HEK293T (cell line): Measurements from ENCODE around the gene GPRIN3.

ENCODE experiments used
- BHLHE40 ChIP-seq: fragments of 450-650 bp; IDR thresholded peaks from 2 replicates; pipeline ENCODE4 v1.6.1; 2016; ENCODE audit warnings: mild to moderate bottlenecking, moderate library complexity, borderline replicate concordance
- CTBP1 ChIP-seq: fragments of 450-650 bp; IDR thresholded peaks from 2 replicates; pipeline ENCODE4 v1.6.1; 2016; ENCODE audit warnings: borderline replicate concordance
- ELF4 ChIP-seq: fragments of 450-650 bp; IDR thresholded peaks from 2 replicates; pipeline ENCODE4 v1.6.1; 2017; ENCODE audit warnings: antibody characterized with exemption
- FOXK2 ChIP-seq: fragments of 450-650 bp; IDR thresholded peaks from 2 replicates; pipeline ENCODE4 v1.6.1; 2016; ENCODE audit warnings: mild to moderate bottlenecking
- L3MBTL2 ChIP-seq: fragments of 450-650 bp; conservative IDR thresholded peaks from 2 replicates; pipeline ENCODE4 v1.6.1; 2016; ENCODE audit warnings: mild to moderate bottlenecking
- NFRKB ChIP-seq: fragments of 450-650 bp; IDR thresholded peaks from 2 replicates; pipeline ENCODE4 v1.6.1; 2016; ENCODE audit warnings: mild to moderate bottlenecking, moderate library complexity
- SP1 ChIP-seq: fragments of 450-650 bp; IDR thresholded peaks from 2 replicates; pipeline ENCODE4 v1.6.1; 2017

DNA sequence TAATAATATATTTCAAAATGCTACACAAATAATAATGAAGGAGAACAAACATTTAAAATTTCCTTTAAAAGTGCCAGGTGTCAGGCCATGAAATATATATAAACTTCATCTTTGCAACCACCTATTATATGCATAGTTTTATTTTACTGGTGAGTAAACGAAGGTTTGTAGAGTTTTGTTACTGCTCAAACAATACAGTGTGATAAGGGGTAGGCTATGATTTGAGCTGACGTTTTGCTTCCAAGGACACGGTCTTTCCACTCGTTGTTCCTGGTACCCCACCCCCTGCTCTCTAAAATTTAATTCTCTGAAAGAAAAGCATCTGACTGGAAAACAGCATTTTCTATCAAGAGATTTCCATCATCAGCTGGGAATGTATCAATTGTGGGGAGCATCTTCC lies 27.2 kb upstream of the GPRIN3 start:
- TF ChIP-seq NFRKB: no peak
- no peak for TF ChIP-seq BHLHE40
- TF ChIP-seq CTBP1: no peak
- TF ChIP-seq L3MBTL2: no peak
- TF ChIP-seq SP1: no peak
- no peak for TF ChIP-seq ELF4
- no peak for TF ChIP-seq FOXK2
